Activated T-cell treated with anti-CD3 and anti-CD28 coated beads, Interleukin-2, amount 50 U/mL, for 48 hours (primary cell): ENCODE results near the gene PASD1.
"Not testable (repeated sequence)": the region's sequence is repeated elsewhere in the genome, so short reads cannot be mapped to it uniquely, and the experiment has no call there.

Experiments
- DNase-seq, 2 experiments: peaks; one replicate each; pipeline ENCODE4 v3.0.0-alpha.2; 2020

PASD1 gene

DNA sequence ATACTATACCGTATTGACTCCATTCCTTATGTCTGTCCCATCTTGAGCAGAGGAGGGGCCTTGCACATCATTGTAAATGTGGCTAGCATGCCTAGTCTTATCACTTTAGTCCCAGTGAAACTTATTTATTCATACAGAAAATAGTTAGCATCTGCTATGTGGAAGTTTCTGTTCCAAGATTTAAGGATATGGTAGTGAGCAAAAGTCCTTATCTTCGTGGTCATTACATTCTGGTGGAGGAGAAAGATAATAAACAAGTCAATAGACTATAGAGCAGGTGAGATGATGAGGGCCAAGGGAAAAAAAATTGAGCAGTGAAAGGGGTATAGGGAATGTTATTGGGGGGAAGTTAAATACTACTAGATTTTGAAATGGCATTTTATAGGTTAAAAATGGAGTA is 68.3 kb downstream of the PASD1 start:
- DNase-seq: no peak

DNA sequence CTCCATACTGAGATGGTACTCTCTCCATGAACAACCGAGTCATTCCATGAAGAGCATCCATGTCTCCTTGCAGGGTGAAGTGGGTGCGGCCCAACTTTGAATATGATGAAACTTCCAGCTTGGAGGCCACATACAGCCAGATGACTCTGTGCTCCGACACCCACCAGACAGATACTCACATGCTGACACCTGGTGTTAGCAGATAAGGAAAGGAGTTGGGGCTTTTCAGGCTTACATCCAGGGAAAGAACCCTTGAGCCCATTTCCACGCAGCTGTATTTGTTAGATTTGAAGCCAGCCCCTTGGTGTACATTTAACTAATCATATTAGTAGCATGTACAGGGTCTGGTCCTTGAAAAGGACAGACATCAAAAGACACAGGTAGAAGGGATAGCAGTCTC is 69.7 kb downstream of the PASD1 start:
- no peak for DNase-seq

DNA sequence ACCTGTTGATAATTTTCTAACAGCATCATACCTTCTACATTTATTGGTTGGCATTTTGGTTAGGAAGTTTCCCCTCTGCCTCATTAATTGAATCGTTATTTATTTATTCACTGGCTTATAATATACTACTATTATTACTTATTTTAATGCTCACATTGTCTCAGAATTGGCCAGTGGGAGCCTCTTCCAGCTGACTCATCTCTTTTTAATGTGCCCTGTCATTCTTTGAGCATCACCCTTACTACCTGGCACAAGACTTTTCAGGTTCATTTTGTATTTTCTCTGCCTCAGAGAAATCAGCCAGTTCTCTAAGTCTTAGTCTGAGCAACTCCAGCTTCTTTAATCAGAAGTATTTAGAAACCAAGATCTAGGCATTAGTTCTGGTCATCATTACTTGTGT is 71.5 kb downstream of the PASD1 start:
- DNase-seq: no peak

DNA sequence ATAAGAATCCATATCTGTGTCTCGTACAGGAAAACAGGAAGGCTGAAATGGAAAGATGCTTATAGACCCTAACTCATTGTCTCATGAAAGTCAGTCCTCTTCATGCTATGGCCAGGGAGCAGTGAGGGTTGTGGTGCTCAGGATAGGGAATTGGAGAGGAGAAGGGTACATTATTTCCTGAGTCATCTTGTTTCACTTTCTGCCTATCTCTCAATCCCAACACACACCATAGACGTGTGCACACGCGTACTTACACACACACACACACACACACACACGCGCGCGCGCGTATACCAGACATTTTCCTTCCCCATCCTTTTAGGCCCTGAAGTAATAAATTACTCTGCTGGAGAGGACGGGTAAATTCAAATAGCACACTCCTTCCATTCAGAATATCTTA is 78.1 kb downstream of the PASD1 start:
- DNase-seq: no peak

DNA sequence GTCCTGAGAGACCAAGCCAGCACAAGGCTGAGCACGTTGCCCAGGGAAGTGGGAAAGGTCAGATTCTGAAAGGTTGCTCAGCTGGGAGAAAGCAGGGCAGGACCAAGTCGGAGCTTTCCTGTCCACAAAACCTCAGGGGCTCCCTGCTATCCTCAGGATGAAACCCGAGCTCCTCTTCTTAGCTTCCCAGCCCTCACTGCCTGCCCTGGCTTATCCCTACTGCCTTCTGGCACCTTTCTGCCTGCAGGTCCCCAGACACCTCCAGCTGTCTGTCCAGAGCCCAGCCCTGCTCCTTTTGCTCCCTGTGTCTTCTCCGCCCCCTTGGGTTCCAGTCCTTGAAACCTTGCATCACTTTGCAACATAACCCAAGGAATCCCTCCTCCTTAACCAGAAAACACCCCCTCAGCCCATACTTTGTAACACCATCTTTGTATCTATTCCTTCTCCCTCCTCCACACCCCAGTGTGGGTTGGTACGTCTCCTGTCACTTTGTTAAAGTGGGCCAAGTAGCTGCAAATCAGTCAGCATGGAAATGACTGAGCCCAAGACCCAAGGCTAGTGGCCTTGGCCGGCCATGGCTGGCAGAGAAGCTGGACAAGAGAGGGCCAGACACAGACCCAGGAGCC is 111.8 kb downstream of the PASD1 start:
- DNase-seq: no peak

GRCh38 chrX:151676196-151676595 is 112.7 kb downstream of the PASD1 start:
- no peak for DNase-seq

DNA sequence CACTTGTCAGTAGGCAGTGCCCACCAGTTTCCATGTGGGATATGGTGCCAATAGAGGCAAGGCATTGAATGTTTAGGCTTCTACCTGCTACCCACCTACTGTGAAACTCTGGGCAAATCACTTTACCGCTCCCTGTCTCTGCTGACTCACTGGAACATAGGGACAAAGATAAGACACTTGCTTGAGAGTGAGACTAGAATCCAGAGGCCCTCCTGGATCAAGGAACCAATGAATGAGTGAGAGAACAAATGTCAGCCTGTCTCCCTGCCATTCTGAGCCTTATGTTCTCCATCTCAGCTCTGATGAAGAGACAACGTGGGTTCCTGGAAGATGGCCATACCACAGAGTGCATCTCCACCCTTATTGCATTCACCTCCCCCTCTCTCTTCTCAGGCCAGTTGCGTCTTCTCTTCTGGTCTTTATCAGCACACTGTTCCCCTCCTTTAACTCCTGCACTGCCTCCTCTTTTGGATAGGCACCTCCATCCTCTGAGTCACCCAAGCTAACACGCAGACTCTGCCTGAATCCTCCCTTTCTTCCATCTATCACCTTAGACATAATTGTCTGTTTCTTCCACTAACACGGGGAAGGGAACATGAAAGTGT is 116.4 kb downstream of the PASD1 start:
- DNase-seq: no peak

DNA sequence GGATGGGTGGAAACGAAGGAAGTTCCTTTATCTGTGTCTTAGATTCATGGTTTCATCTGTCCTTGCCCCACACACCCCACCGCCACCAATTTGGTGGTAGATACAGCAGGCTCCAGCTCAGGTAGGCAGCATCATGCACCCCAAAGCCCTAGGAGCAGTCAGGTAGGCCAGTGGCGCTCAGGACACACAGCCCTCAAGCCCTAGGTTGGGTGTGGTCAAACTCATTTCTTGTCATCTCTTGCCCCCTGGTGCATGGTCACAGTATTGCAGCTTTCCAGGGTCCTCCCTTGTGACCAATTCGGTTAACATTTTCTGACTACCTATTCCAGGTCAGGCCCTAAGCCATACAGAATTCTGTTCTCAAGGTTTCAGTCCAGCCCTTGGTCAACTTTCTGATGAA is 117.3 kb downstream of the PASD1 start:
- peak; percentile 83 to 87 for DNase-seq

- DNase-seq: peak in 1 of 2 experiments; percentile 3
Observed at GRCh38 chrX:151687635-151688034, 124.2 kb downstream of the PASD1 start.

- DNase-seq: no peak
Observed at GRCh38 chrX:151688695-151689094, 125.2 kb downstream of the PASD1 start.

DNA sequence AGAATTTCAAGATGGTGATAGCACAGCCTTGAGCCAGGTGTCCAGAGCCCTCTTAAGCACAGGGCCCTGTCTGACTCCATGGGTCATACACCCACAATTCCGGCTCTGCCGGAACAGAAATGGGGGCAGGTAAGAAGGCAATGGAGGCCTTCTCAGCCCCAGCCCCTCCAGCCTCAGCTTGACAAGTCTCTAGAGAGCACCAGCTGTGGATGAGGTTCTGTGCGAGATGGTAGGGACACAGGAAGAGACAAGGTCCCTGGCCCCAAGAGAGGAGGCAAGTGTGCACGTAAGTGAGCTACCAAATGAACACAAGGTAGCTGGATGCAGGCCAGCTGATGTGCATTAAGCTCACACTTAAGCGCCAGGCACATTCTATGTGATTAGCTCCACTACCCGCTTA is 129.3 kb downstream of the PASD1 start:
- no peak for DNase-seq

GRCh38 chrX:151694121-151694520 is 130.6 kb downstream of the PASD1 start:
- no peak for DNase-seq

GRCh38 chrX:151694661-151695582 is 131.4 kb downstream of the PASD1 start, which contains the start of gene PRRG3:
Gene PRRG3, plus strand, starts transcription at chrX:151695458. Its CDS starts 3,357 bp downstream, at chrX:151698815.
- DNase-seq: no peak

GRCh38 chrX:151695583-151696340 is 132.3 kb downstream of the PASD1 start:
- no peak for DNase-seq

GRCh38 chrX:151697082-151697481 is 133.6 kb downstream of the PASD1 start:
- not testable (repeated sequence) for DNase-seq

GRCh38 chrX:151697522-151697921 is 134.0 kb downstream of the PASD1 start:
- no peak for DNase-seq

- no peak for DNase-seq
Observed at GRCh38 chrX:151698485-151698884, 135.0 kb downstream of the PASD1 start.

DNA sequence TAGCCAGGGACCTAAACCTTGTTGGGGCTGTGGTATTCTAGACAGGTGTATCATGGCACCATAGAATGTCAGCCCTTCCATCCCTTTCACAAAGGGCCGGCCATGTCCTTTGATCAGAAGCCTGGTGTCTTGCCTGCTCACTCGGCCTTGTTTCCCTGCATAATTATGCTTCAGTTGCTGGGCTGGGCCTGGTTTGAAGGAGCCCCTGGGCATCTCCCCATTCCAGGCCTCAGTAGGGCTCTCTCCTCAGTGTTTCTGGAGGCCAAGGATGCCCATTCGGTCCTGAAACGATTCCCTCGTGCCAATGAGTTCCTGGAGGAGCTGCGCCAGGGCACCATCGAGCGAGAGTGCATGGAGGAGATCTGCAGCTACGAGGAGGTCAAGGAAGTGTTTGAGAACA is 136.3 kb downstream of the PASD1 start:
- no peak for DNase-seq

- no peak for DNase-seq
Observed at GRCh38 chrX:151700581-151700980, 137.1 kb downstream of the PASD1 start.

DNA sequence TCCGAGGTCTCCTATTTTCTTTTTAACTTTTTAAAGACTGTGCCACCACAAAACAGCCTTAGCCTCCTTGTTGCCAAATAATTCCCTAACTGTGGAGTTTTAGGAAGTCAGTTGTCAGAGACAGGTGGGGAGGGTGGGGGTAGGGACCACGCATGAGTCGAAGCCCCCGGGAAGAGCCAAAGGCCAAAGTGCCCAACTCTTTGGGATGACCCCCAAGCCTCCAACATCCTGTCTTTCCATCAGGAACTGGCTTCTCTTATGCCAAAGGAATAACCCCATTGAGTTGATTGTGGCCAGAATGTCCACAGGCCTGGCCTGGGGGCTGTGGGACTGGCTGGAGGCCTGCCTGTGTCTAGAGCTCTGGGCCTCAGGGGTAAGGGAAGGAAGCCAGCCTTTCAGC is 137.6 kb downstream of the PASD1 start:
- no peak for DNase-seq

- DNase-seq: no peak
Observed at GRCh38 chrX:151701531-151701930, 138.1 kb downstream of the PASD1 start.

DNA sequence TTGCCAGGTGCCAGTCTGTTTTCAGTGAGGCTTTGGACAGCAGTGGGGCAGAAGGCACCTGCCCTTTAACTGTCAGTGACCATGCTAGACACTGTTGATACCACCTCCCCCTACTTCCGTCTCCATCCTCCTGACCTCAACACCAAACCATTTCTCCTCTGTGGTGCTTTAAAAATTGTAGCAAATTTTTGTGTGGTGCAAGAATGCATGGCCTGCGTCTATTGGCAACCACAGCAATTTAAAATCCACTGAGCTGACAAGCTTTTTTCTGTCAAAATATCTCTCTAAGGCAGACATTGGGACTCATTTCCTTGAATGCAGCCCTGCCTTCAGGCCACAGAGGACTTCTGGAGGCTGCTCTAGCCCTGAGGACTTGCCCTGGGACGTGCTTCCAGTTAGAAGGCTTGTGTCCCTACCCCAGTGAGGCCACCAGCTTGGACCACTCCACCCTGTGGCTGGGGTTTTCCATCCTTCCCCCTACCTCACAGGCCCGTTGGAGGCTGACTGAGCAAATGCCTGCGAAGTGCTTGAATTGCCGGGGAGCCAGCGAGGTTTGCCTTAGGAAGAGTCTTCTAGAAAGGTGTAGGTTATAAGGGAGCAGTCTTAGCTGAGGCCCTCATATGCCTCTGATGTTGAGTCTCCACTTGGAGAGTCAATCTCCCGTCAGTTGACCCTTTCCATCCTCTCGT is 138.7 kb downstream of the PASD1 start:
- no peak for DNase-seq
